ENCODE data around the gene HBG2. TPM values are rescaled to one million over a fixed set of nuclear protein-coding genes. Genes with fewer than 3 reads are reported as not detected.

HBG2 gene
- total and polyA plus RNA-seq, 10 of the 15 experiments (the other 5 are each of a cell fraction or from before 2014, with no cell fraction given): 1.1 to 8.3 (median 2.9) TPM; not detected in 5

- ChIA-PET SMC1A (ENCODE audit: uncharacterized antibody, unreplicated experiment) (interaction anchor here (1.0 to 1.4 kb wide), 2 partner anchors 50 to 130 kb away, joined by 3 to 4 read pairs; no protein-coding TSS in a partner anchor), POLR2A (no interaction called here), CTCF (interaction anchor here (1.4 kb wide), 1 partner anchor 39 kb away, joined by 4 read pairs; the partner anchor contains the start of gene OR51V1), RAD21 (ENCODE audit: unreplicated experiment) (no interaction called here)
- Histone ChIP-seq H3K27me3 (replicated peaks in 1 of 2; ENCODE audit: control insufficient read depth in 2 of 2, insufficient read depth in 2 of 2, low read length in 1 of 2) (no peaks in the 10 kb centered on the region; a peak in 1 of 4 replicates), H3K36me3 (ENCODE audit: control insufficient read depth in 2 of 2, insufficient read depth in 2 of 2, low read length in 1 of 2) (no peaks in the 10 kb centered on the region), H3K27ac (ENCODE audit: control insufficient read depth, insufficient read depth) (no peak overlapping the region), H3K4me1 (ENCODE audit: control insufficient read depth, insufficient read depth, low read length) (no peaks in the 10 kb centered on the region), H3K4me2 (ENCODE audit: control insufficient read depth, insufficient read depth) (no peak overlapping the region), H3K9me3 (replicated peaks; ENCODE audit: control insufficient read depth, insufficient read depth, low read length) (no peaks in the 10 kb centered on the region), H3K9ac (ENCODE audit: control insufficient read depth, insufficient read depth, low read length) (no peak overlapping the region), H3K4me3 (no peak overlapping the region), H3K79me2 (ENCODE audit: control insufficient read depth, insufficient read depth, low read length) (no peaks in the 10 kb centered on the region), H2AFZ (ENCODE audit: control insufficient read depth, low read depth, low read length) (no peak overlapping the region), H4K20me1 (ENCODE audit: control insufficient read depth, insufficient read depth) (no peaks in the 10 kb centered on the region)
- intact Hi-C loops (cut with micrococcal nuclease; ENCODE audit: unreplicated experiment): no loop called here
- ATAC-seq (no peak), DNase-seq (ENCODE audit: low read depth, low spot score) (no peak), FAIRE-seq (no peak)
- TF ChIP-seq SP1 (IDR thresholded peaks at IDR 0.05; ENCODE audit: low read depth, low read length): no peak
- no peak for TF ChIP-seq MYC (IDR thresholded peaks at IDR 0.05; ENCODE audit: insufficient read depth, insufficient read length, insufficient replicate concordance, low read length, severe bottlenecking)
- no peak for TF ChIP-seq USF1 (IDR thresholded peaks at IDR 0.05; ENCODE audit: borderline replicate concordance, extremely low read length, insufficient read depth, low read depth, low read length)
- no peak for TF ChIP-seq JUND (IDR thresholded peaks at IDR 0.05; ENCODE audit: low read depth, low read length)
- TF ChIP-seq MTA3 (IDR thresholded peaks at IDR 0.05; ENCODE audit: borderline replicate concordance, low read length): no peak
- TF ChIP-seq SMAD5 (IDR thresholded peaks at IDR 0.05; ENCODE audit: low read depth): no peak
- TF ChIP-seq, protein P1, sequence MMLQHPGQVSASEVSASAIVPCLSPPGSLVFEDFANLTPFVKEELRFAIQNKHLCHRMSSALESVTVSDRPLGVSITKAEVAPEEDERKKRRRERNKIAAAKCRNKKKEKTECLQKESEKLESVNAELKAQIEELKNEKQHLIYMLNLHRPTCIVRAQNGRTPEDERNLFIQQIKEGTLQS (IDR thresholded peaks at IDR 0.05; ENCODE audit: borderline replicate concordance, extremely low read depth, low read depth, low read length): no peak
- in situ Hi-C loops (cut with MboI): no loop called here
- no TSS peak for BruUV-seq (replicated peaks)
- 0% methylated on average over 2 of the region's 2 CpGs for WGBS (ENCODE audit: insufficient coverage, insufficient replicate concordance, low lambda C conversion rate, missing lambda C conversion rate)
Measured at GRCh38 chr11:5240458-5240857, 14.1 kb downstream of the HBG2 start.

Data from GM12878 (cell line).